ENCODE results near the gene LONP2.

- TF ChIP-seq CTCF (IDR thresholded peaks at IDR 0.05) (no peak), POLR2A (IDR thresholded peaks at IDR 0.05) (no peak)
Observed at GRCh38 chr16:48300391-48300856, 56.3 kb downstream of the LONP2 start.
